Sigmoid colon (tissue), 7 donors: Measurements from ENCODE around the gene CUX1. TPM values are rescaled to one million over a fixed set of nuclear protein-coding genes. Genes with fewer than 3 reads are reported as not detected.

Experiments
- DNase-seq: peaks from one replicate; pipeline ENCODE4 v3.0.0-alpha.2; 2019
- H3K27ac ChIP-seq, 4 donors: fragments of 200-600 bp; sonication (generic); one replicate each; pipeline ENCODE4 v1.5.1; 2016 to 2019; ENCODE audit warnings: mild to moderate bottlenecking in 1 of 4
- H3K27me3 ChIP-seq, 3 donors: fragments of 200-600 bp; sonication (generic); one replicate each; pipeline ENCODE4 v1.5.1; 2019; ENCODE audit warnings: mild to moderate bottlenecking in 1 of 3
- H3K36me3 ChIP-seq, 4 donors: fragments of 200-600 bp; sonication (generic); one replicate each; pipeline ENCODE4 v1.5.1; 2016 to 2019
- H3K4me1 ChIP-seq, 4 donors: fragments of 200-600 bp; sonication (generic); one replicate each; pipeline ENCODE4 v1.5.1; 2017 to 2019
- H3K4me3 ChIP-seq, 4 donors: fragments of 200-600 bp; sonication (generic); one replicate each; pipeline ENCODE4 v1.5.1; 2017 to 2019; ENCODE audit warnings: mild to moderate bottlenecking in 2 of 4, moderate library complexity in 1 of 4
- H3K9me3 ChIP-seq, 4 donors: fragments of 200-600 bp in 3 of 4; sonication (generic) in 3 of 4; one replicate each; pipeline versions ENCODE4 v1.5.1 to v1.6.1; 2013 to 2019
- CTCF ChIP-seq, 4 experiments: fragments of 450-650 bp in 3 of 4; fragments of 200-600 bp in 1 of 4; IDR thresholded peaks; one replicate each; pipeline ENCODE4 v1.5.1; 2016 to 2019; ENCODE audit warnings: antibody characterized with exemption in 4 of 4, mild to moderate bottlenecking in 3 of 4, moderate library complexity in 2 of 4
- EP300 ChIP-seq, 4 donors: sonication (generic); formaldehyde crosslinking; IDR thresholded peaks; one replicate each; pipeline ENCODE4 v1.6.1; 2017; ENCODE audit warnings: antibody characterized with exemption in 4 of 4
- POLR2A ChIP-seq, 2 donors: fragments of 450-650 bp; IDR thresholded peaks; one replicate each; pipeline ENCODE4 v1.6.1; 2016; ENCODE audit warnings: antibody characterized with exemption in 2 of 2, mild to moderate bottlenecking in 2 of 2, moderate library complexity in 2 of 2
- POLR2AphosphoS5 ChIP-seq, 4 donors: sonication (generic); formaldehyde crosslinking; IDR thresholded peaks; one replicate each; pipeline ENCODE4 v1.6.1; 2017; ENCODE audit warnings: antibody characterized with exemption in 4 of 4
- WGBS, 2 donors: extraction: QIAGEN DNeasy Blood & Tissue Kit; methylation state at CpG; one replicate each; pipeline ENCODE4 v1.1.7; 2013; 5-methylcytosine and 5-hydroxymethylcytosine counted together
- intact Hi-C: fragments of 100-400 bp; cut with DNase I; formaldehyde crosslinking; loops from one replicate; pipeline ENCODE4 v1.15.1; 2023
- polyA plus RNA-seq, 3 donors: library from polyadenylated mRNA; stranded (reverse); fragments of 200-250 nt; gene quantifications; one replicate each; pipeline ENCODE4 v1.2.3, GENCODE V29; 2013
- total RNA-seq, 4 donors: library from RNA; depleted of rRNA; stranded (reverse); fragments of >200 nt; gene quantifications; one replicate each; pipeline ENCODE4 v1.1.0, GENCODE V29; 2016
- donor health status: healthy with polysubstance abuse.
- donor health status: Bipolar disorder and iron deficiency.
- donor health status: healthy.

The CUX1 gene
- total and polyA plus RNA-seq, 7 donors: 46.7 to 127 (median 49.9) TPM

- intact Hi-C loops: no loop called here
Observed at GRCh38 chr7:101971457-101971856, 154.0 kb downstream of the CUX1 start.

GRCh38 chr7:101972627-101973026, 155.2 kb downstream of the CUX1 start:
- no peak for DNase-seq
- Histone ChIP-seq H3K27ac (no peak overlapping the region), H3K36me3 (no peaks in the 10 kb centered on the region), H3K4me1 (peaks cover 0 to 7% (median 0%) of the 10 kb centered on the region in 4 donors), H3K9me3 (no peaks in the 10 kb centered on the region), H3K27me3 (no peaks in the 10 kb centered on the region), H3K4me3 (no peak overlapping the region)
- intact Hi-C loops: no loop called here
- TF ChIP-seq POLR2AphosphoS5 (IDR thresholded peaks at IDR 0.05) (no peak), EP300 (IDR thresholded peaks at IDR 0.05) (no peak), CTCF (IDR thresholded peaks at IDR 0.05) (no peak), POLR2A (IDR thresholded peaks at IDR 0.05) (no peak)
- WGBS, 2 donors: 90 to 93% methylated on average over 14 of the region's 14 CpGs

More at GRCh38 chr7:101971457-101971856, 154.0 kb downstream of the CUX1 start:
- no peak for DNase-seq
- WGBS, 2 donors: 95 to 97% methylated on average over 3 of the region's 3 CpGs
- Histone ChIP-seq H3K36me3 (no peaks in the 10 kb centered on the region), H3K27me3 (no peaks in the 10 kb centered on the region), H3K4me1 (peaks cover 0 to 7% (median 0%) of the 10 kb centered on the region in 4 donors), H3K4me3 (no peak overlapping the region), H3K27ac (no peak overlapping the region), H3K9me3 (no peaks in the 10 kb centered on the region)
- TF ChIP-seq POLR2AphosphoS5 (IDR thresholded peaks at IDR 0.05) (no peak), POLR2A (IDR thresholded peaks at IDR 0.05) (no peak), CTCF (IDR thresholded peaks at IDR 0.05) (no peak), EP300 (IDR thresholded peaks at IDR 0.05) (no peak)

- H3K27me3 ChIP-seq: no peaks in the 10 kb centered on the region
- WGBS, 2 donors: 89 to 94% methylated on average over 8 of the region's 8 CpGs
- H3K4me1 ChIP-seq: peaks cover 0 to 7% (median 0%) of the 10 kb centered on the region in 4 donors
- H3K4me3 ChIP-seq: no peak overlapping the region
- no peak for DNase-seq
- no peaks in the 10 kb centered on the region for H3K9me3 ChIP-seq
- TF ChIP-seq POLR2A (IDR thresholded peaks at IDR 0.05) (no peak), POLR2AphosphoS5 (IDR thresholded peaks at IDR 0.05) (no peak), EP300 (IDR thresholded peaks at IDR 0.05) (no peak), CTCF (IDR thresholded peaks at IDR 0.05) (no peak)
- H3K27ac ChIP-seq: no peak overlapping the region
- intact Hi-C loops: no loop called here
- H3K36me3 ChIP-seq: no peaks in the 10 kb centered on the region
Observed at GRCh38 chr7:101973130-101973529, 155.7 kb downstream of the CUX1 start.

- DNase-seq: no peak
- WGBS, 2 donors: 89 to 96% methylated on average over 6 of the region's 6 CpGs
- H3K27ac ChIP-seq: no peak overlapping the region
- no peaks in the 10 kb centered on the region for H3K36me3 ChIP-seq
- H3K9me3 ChIP-seq: no peaks in the 10 kb centered on the region
- peaks cover 0 to 7% (median 0%) of the 10 kb centered on the region in 4 donors for H3K4me1 ChIP-seq
- TF ChIP-seq POLR2A (IDR thresholded peaks at IDR 0.05) (no peak), CTCF (IDR thresholded peaks at IDR 0.05) (no peak), POLR2AphosphoS5 (IDR thresholded peaks at IDR 0.05) (no peak)
- intact Hi-C loops: no loop called here
- H3K27me3 ChIP-seq: no peaks in the 10 kb centered on the region
- no peak overlapping the region for H3K4me3 ChIP-seq
Observed at GRCh38 chr7:101974393-101974792, 157.0 kb downstream of the CUX1 start.

GRCh38 chr7:101975046-101975445, 157.6 kb downstream of the CUX1 start:
- intact Hi-C loops: no loop called here
- Histone ChIP-seq H3K4me1 (peaks cover 0 to 7% (median 0%) of the 10 kb centered on the region in 4 donors), H3K9me3 (no peaks in the 10 kb centered on the region), H3K27ac (no peak overlapping the region), H3K36me3 (no peaks in the 10 kb centered on the region), H3K4me3 (no peak overlapping the region), H3K27me3 (no peaks in the 10 kb centered on the region)
- no peak for DNase-seq
- 96% methylated on average over 7 of the region's 7 CpGs for WGBS, 2 donors
- TF ChIP-seq POLR2A (IDR thresholded peaks at IDR 0.05): no peak
- TF ChIP-seq EP300 (IDR thresholded peaks at IDR 0.05): no peak
